Peyer's patch (tissue), 4 donors: ENCODE data around the gene ITGA11. TPM values are rescaled to one million over a fixed set of nuclear protein-coding genes. Genes with fewer than 3 reads are reported as not detected.

Experiments used
- DNase-seq, 3 donors: peaks; one replicate each; pipeline ENCODE4 v3.0.0-alpha.2; 2017 to 2019
- H3K27ac ChIP-seq, 4 donors: fragments of 200-600 bp; sonication (generic); one replicate each; pipeline ENCODE4 v1.5.1; 2016 to 2019
- H3K27me3 ChIP-seq, 2 donors: fragments of 200-600 bp; sonication (generic); one replicate each; pipeline ENCODE4 v1.5.1; 2019
- H3K36me3 ChIP-seq, 3 donors: fragments of 200-600 bp; sonication (generic); one replicate each; pipeline ENCODE4 v1.5.1; 2016 to 2019
- H3K4me1 ChIP-seq, 4 donors: fragments of 200-600 bp; sonication (generic); one replicate each; pipeline ENCODE4 v1.5.1; 2016 to 2019
- H3K4me3 ChIP-seq, 4 donors: fragments of 200-600 bp; sonication (generic); 1 replicate in 3 of 4; 2 replicates in 1 of 4; pipeline ENCODE4 v1.5.1; 2016 to 2019; ENCODE audit warnings: mild to moderate bottlenecking in 1 of 4
- H3K9me3 ChIP-seq, 4 donors: fragments of 200-600 bp; sonication (generic); one replicate each; pipeline ENCODE4 v1.5.1; 2016 to 2019; ENCODE audit warnings: mild to moderate bottlenecking in 1 of 4
- CTCF ChIP-seq, 6 experiments: fragments of 450-650 bp in 4 of 6; fragments of 200-600 bp in 2 of 6; sonication (generic) in 1 of 6; IDR thresholded peaks; one replicate each; pipeline ENCODE4 v1.5.1; 2017 to 2019; ENCODE audit warnings: antibody characterized with exemption in 6 of 6, mild to moderate bottlenecking in 3 of 6, moderate library complexity in 1 of 6
- POLR2A ChIP-seq, 2 donors: fragments of 450-650 bp; IDR thresholded peaks; one replicate each; pipeline ENCODE4 v1.5.1; 2017; ENCODE audit warnings: antibody characterized with exemption in 2 of 2, mild to moderate bottlenecking in 2 of 2, moderate library complexity in 2 of 2
- total RNA-seq, 4 donors: library from RNA; depleted of rRNA; stranded (reverse); fragments of >200 nt; gene quantifications; one replicate each; pipeline ENCODE4 v1.1.0, GENCODE V29; 2016

Gene ITGA11
- total RNA-seq, 4 donors from 2014 or later: 0.88 to 24.8 (median 2.6) TPM

- no peak for TF ChIP-seq POLR2A (IDR thresholded peaks at IDR 0.05)
- no peak for TF ChIP-seq CTCF (IDR thresholded peaks at IDR 0.05)
- Histone ChIP-seq H3K4me3 (no peak overlapping the region), H3K4me1 (no peaks in the 10 kb centered on the region), H3K27ac (no peak overlapping the region), H3K27me3 (no peaks in the 10 kb centered on the region), H3K36me3 (no peaks in the 10 kb centered on the region), H3K9me3 (no peaks in the 10 kb centered on the region)
- no peak for DNase-seq
Measured at GRCh38 chr15:68378595-68378994, 53.4 kb downstream of the ITGA11 start.

- no peak for TF ChIP-seq CTCF (IDR thresholded peaks at IDR 0.05)
- no peak for TF ChIP-seq POLR2A (IDR thresholded peaks at IDR 0.05)
- DNase-seq: no peak
- no peak overlapping the region for H3K4me3 ChIP-seq
- H3K4me1 ChIP-seq: no peaks in the 10 kb centered on the region
- no peak overlapping the region for H3K27ac ChIP-seq
- no peaks in the 10 kb centered on the region for H3K36me3 ChIP-seq
- no peaks in the 10 kb centered on the region for H3K27me3 ChIP-seq
- H3K9me3 ChIP-seq: no peaks in the 10 kb centered on the region
Measured at GRCh38 chr15:68377766-68378165, 54.2 kb downstream of the ITGA11 start.

GRCh38 chr15:68376447-68377060, 55.4 kb downstream of the ITGA11 start:
- Histone ChIP-seq H3K27ac (no peak overlapping the region), H3K4me1 (no peaks in the 10 kb centered on the region), H3K36me3 (no peaks in the 10 kb centered on the region), H3K27me3 (no peaks in the 10 kb centered on the region), H3K9me3 (no peaks in the 10 kb centered on the region), H3K4me3 (no peak overlapping the region)
- TF ChIP-seq POLR2A (IDR thresholded peaks at IDR 0.05) (no peak), CTCF (IDR thresholded peaks at IDR 0.05) (no peak)
- DNase-seq: no peak

GRCh38 chr15:68375716-68376220, 56.2 kb downstream of the ITGA11 start:
- Histone ChIP-seq H3K4me1 (no peaks in the 10 kb centered on the region), H3K27ac (no peak overlapping the region), H3K27me3 (no peaks in the 10 kb centered on the region), H3K9me3 (no peaks in the 10 kb centered on the region), H3K36me3 (no peaks in the 10 kb centered on the region), H3K4me3 (no peak overlapping the region)
- no peak for DNase-seq
- no peak for TF ChIP-seq POLR2A (IDR thresholded peaks at IDR 0.05)
- no peak for TF ChIP-seq CTCF (IDR thresholded peaks at IDR 0.05)

GRCh38 chr15:68375191-68375631, 56.8 kb downstream of the ITGA11 start:
- H3K9me3 ChIP-seq: no peaks in the 10 kb centered on the region
- H3K4me1 ChIP-seq: no peaks in the 10 kb centered on the region
- H3K36me3 ChIP-seq: no peaks in the 10 kb centered on the region
- H3K27me3 ChIP-seq: no peaks in the 10 kb centered on the region
- no peak for DNase-seq
- H3K27ac ChIP-seq: no peak overlapping the region
- no peak overlapping the region for H3K4me3 ChIP-seq
- TF ChIP-seq CTCF (IDR thresholded peaks at IDR 0.05) (no peak), POLR2A (IDR thresholded peaks at IDR 0.05) (no peak)
